ENCODE measurements around the gene TCAIM. TPM values are rescaled to one million over a fixed set of nuclear protein-coding genes. Genes with fewer than 3 reads are reported as not detected.

TCAIM gene
- total and polyA plus RNA-seq, 10 of the 15 experiments (the other 5 are each of a cell fraction or from before 2014, with no cell fraction given): 14.5 to 22.9 (median 17.8) TPM

DNA sequence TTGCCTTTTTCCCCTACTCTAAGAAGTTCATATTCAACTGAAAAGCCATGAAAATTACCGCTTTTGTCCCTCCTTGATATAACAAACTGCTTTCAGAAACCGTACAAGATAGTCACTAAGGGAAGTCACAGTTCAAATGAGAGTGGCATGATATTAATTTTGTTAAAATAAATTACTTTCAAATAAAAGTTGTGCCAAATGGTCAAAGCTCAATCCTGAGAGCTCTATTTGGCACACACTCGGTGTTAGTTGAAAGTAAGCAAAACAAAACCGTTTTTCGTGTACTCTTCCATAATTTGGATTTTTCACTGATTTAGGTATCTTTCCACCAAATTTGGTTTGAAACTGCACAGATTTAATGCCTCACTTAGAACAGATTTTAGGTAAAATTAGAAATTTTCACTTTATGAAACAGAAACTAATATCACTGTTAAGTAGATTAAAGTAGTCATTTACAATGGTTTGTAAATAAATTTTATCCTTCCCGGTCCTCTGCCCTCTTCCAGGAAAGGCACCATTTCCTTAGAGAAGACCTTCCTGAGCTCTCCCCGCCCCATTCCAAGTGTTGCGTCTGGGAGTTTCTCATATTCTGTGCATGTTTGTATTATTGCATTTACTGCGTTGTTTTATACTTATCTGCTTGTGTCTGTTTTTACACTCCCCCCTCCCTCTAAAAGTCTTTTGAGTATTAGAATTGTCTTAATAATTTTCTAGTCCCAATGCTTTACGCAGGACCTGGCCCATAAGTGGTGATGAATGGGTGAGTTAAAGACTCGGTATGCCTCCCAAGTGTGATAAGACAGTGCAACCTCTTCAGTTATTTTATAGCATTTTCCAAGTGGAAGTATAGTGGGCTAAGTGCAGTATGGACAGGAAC lies 853 bp downstream of the TCAIM start (continued):
- no peak for TF ChIP-seq CEBPZ (IDR thresholded peaks at IDR 0.05; ENCODE audit: low read depth, low read length)
- TF ChIP-seq CTCF (IDR thresholded peaks at IDR 0.05 in 2 of 3, conservative IDR thresholded peaks at IDR 0.05 in 1 of 3; ENCODE audit: control insufficient read depth in 2 of 3, extremely low read depth in 1 of 3, insufficient read depth in 1 of 3, low read depth in 3 of 3, low read length in 3 of 3): no peak
- no peak for TF ChIP-seq SMC3 (IDR thresholded peaks at IDR 0.05; ENCODE audit: borderline replicate concordance, low read length)
- no peak for TF ChIP-seq HDAC6 (IDR thresholded peaks at IDR 0.05; ENCODE audit: unreplicated experiment)
- no peak for TF ChIP-seq RELA (IDR thresholded peaks at IDR 0.05; ENCODE audit: borderline replicate concordance, partially characterized antibody)
- TF ChIP-seq, protein P1, sequence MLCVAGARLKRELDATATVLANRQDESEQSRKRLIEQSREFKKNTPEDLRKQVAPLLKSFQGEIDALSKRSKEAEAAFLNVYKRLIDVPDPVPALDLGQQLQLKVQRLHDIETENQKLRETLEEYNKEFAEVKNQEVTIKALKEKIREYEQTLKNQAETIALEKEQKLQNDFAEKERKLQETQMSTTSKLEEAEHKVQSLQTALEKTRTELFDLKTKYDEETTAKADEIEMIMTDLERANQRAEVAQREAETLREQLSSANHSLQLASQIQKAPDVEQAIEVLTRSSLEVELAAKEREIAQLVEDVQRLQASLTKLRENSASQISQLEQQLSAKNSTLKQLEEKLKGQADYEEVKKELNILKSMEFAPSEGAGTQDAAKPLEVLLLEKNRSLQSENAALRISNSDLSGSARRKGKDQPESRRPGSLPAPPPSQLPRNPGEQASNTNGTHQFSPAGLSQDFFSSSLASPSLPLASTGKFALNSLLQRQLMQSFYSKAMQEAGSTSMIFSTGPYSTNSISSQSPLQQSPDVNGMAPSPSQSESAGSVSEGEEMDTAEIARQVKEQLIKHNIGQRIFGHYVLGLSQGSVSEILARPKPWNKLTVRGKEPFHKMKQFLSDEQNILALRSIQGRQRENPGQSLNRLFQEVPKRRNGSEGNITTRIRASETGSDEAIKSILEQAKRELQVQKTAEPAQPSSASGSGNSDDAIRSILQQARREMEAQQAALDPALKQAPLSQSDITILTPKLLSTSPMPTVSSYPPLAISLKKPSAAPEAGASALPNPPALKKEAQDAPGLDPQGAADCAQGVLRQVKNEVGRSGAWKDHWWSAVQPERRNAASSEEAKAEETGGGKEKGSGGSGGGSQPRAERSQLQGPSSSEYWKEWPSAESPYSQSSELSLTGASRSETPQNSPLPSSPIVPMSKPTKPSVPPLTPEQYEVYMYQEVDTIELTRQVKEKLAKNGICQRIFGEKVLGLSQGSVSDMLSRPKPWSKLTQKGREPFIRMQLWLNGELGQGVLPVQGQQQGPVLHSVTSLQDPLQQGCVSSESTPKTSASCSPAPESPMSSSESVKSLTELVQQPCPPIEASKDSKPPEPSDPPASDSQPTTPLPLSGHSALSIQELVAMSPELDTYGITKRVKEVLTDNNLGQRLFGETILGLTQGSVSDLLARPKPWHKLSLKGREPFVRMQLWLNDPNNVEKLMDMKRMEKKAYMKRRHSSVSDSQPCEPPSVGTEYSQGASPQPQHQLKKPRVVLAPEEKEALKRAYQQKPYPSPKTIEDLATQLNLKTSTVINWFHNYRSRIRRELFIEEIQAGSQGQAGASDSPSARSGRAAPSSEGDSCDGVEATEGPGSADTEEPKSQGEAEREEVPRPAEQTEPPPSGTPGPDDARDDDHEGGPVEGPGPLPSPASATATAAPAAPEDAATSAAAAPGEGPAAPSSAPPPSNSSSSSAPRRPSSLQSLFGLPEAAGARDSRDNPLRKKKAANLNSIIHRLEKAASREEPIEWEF (IDR thresholded peaks at IDR 0.05; ENCODE audit: insufficient replicate concordance, low read depth, low read length): no peak
- TF ChIP-seq, protein P2, sequence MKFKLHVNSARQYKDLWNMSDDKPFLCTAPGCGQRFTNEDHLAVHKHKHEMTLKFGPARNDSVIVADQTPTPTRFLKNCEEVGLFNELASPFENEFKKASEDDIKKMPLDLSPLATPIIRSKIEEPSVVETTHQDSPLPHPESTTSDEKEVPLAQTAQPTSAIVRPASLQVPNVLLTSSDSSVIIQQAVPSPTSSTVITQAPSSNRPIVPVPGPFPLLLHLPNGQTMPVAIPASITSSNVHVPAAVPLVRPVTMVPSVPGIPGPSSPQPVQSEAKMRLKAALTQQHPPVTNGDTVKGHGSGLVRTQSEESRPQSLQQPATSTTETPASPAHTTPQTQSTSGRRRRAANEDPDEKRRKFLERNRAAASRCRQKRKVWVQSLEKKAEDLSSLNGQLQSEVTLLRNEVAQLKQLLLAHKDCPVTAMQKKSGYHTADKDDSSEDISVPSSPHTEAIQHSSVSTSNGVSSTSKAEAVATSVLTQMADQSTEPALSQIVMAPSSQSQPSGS (IDR thresholded peaks at IDR 0.05; ENCODE audit: low read length): 0 out of 2 replicates have a peak, but pooled peaks have one; percentile 11
- no peak for TF ChIP-seq SREBF1 (IDR thresholded peaks at IDR 0.05; ENCODE audit: low read length)
- no peak for TF ChIP-seq RBBP5 (conservative IDR thresholded peaks at IDR 0.05)

Measured in GM12878 (cell line).